Measurements from ENCODE around the gene SERPINC1. TPM values are rescaled to one million over a fixed set of nuclear protein-coding genes. Genes with fewer than 3 reads are reported as not detected.
"Not testable (repeated sequence)": the region's sequence is repeated elsewhere in the genome, so short reads cannot be mapped to it uniquely, and the experiment has no call there.

SERPINC1 gene
- under 1 TPM; 0.21 to 0.35 TPM for total RNA-seq
- long read RNA-seq = 0 reads

DNA sequence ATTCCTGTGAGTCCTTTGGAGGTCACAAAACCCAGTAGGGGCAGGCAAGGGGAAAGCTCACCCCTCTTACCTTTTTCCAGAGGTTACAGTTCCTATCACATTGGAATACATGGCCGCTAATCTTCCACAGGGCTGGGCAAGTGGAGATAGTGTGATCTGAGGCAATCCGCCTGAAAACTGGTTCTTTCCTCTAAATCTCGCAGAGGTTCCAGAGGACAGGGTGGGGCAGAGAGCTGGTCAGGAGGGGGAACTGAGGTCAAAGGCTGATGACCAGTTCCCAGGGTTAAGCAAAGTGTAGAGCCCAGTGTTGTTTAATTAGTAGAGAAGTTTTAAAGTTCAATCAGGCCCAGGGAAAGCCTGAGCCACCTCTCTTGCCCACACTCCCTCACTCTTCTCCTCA, at the start of gene SERPINC1:
TSS of gene SERPINC1 (minus strand) at position 179 of the 400 bp plus-strand sequence. CDS start at position 111, 68 bp downstream.
- no peak for ATAC-seq
- no peak for DNase-seq
- intact Hi-C loops (cut with DNase I) = no loop called here

DNA sequence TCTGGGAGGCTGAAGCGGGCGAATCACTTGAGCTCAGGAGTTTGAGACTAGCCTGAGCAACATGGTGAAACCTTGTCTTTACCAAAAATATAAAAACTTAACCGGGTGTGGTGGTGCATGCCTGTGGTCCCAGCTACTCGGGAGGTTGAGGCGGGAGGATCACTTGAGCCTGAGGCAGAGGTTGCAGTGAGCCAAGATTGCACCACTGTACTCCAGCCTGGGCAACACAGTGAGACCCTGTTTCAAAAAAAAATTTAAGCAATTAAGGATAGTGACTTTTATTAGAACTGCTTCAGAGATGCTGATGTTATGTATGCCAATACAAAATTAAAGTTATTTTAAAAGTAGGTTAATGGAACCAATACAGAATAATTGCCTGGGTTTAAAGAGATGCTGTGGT, 48.8 kb upstream of the SERPINC1 start:
- ATAC-seq; DNase-seq; intact Hi-C loops (cut with DNase I): not testable (repeated sequence)

- intact Hi-C loops (cut with DNase I) = no loop called here
- DNase-seq (no peak), ATAC-seq (no peak)
These were observed 46.4 kb upstream of the SERPINC1 start for GRCh38 chr1:173963477-173963876.

DNA sequence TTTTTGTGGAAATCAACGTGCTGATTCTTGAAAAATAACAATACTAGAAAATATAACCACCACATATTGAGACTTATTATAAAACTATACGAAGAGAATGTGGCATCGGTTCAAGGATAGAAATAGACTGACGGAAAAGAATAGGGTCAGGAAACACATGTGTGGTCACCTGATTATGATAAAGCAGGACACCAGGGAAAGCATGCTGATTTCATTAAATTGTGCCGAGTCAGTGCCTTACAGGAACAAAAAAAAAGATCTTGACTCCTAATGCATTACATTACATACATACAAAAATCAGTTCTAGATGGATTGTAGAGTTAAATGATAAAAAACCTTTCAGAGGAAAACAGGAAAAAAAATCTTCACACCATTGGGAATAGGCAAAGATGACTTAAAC, 43.5 kb upstream of the SERPINC1 start:
- ATAC-seq (no peak), DNase-seq (no peak)
- intact Hi-C loops (cut with DNase I) = no loop called here

GRCh38 chr1:173954179-173954578, 37.1 kb upstream of the SERPINC1 start:
- intact Hi-C loops (cut with DNase I) = no loop called here
- DNase-seq (no peak), ATAC-seq (no peak)

GRCh38 chr1:173948594-173948993, 31.5 kb upstream of the SERPINC1 start:
- intact Hi-C loops (cut with DNase I) = no loop called here
- DNase-seq (no peak), ATAC-seq (no peak)

GRCh38 chr1:173946380-173946921, 29.3 kb upstream of the SERPINC1 start:
- intact Hi-C loops (cut with DNase I) = no loop called here
- DNase-seq (no peak), ATAC-seq (no peak)

- ATAC-seq (no peak), DNase-seq (no peak)
- intact Hi-C loops (cut with DNase I) = no loop called here
These were observed 19.9 kb upstream of the SERPINC1 start for GRCh38 chr1:173937062-173937461.

- DNase-seq (no peak), ATAC-seq (no peak)
- intact Hi-C loops (cut with DNase I) = no loop called here
These were observed 17.3 kb upstream of the SERPINC1 start for GRCh38 chr1:173934440-173934839.

DNA sequence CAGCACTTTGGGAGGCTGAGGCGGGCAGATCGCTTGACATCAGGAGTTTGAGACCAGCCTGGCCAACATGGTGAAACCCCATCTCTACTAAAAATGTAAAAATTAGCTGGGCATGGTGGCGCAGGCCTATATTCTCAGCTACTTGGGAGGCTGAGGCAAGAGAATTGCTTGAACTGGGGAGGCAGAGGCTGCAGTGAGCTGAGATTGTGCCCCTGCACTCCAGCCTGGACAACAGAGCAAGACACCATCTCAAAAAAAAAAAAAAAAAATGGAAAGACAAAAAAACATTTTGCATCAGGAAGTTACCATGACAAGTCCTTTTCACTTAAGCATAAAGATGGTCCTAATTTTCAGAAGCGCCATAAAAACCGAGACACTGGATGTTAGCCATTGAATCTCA, 13.4 kb upstream of the SERPINC1 start:
- DNase-seq; ATAC-seq; intact Hi-C loops (cut with DNase I): not testable (repeated sequence)

GRCh38 chr1:173925306-173926242, 8.4 kb upstream of the SERPINC1 start:
- ATAC-seq = no peak
- intact Hi-C loops (cut with DNase I) = no loop called here
- DNase-seq = no peak

- no peak for DNase-seq
- intact Hi-C loops (cut with DNase I) = no loop called here
- no peak for ATAC-seq
These were observed 3.7 kb upstream of the SERPINC1 start for GRCh38 chr1:173920861-173921260.

- no peak for DNase-seq
- intact Hi-C loops (cut with DNase I) = no loop called here
- no peak for ATAC-seq
These were observed 737 bp upstream of the SERPINC1 start for GRCh38 chr1:173917635-173918493.

DNA sequence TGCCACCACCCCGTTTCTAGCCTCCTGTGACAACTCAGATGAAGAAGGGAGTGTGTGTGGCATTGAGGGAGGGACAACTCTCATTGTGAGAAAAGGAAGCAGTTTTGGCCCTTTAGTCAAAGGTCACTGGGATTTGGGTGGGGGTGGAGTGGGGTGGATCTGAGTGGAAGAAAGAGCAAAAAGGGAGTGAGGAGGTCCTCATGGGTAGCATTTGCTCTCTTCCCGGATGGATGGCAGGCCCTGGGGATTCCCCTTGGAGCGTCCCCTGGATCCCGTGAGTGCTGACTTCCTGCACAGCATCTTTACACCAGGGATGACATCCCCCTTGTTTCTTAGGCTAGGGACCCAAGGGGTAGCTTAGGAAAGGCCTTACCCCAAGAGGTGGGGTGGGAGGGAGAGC, 460 bp downstream of the SERPINC1 start:
- ATAC-seq (no peak), DNase-seq (no peak)
- intact Hi-C loops (cut with DNase I) = no loop called here

DNA sequence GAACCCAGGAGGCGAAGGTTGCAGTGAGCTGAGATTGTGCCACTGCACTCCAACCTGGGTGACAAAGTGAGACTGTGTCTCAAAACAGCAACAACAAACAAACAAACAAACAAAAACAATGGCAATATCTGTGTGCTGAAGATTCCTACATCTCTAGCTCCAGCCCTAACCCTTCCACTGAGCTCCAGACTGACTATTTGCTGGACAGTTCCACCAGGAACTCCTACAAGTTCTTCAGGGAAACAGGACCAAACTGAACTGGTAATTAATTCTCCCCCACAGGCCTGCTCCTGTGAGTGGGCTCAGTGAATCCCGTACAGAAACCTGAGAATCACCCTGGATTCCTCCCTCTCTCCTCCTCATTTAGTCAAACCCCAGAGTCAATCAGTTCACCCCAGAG, 1.5 kb downstream of the SERPINC1 start:
- no peak for ATAC-seq
- DNase-seq = no peak

GRCh38 chr1:173914366-173914871, 2.7 kb downstream of the SERPINC1 start:
- intact Hi-C loops (cut with DNase I) = no loop called here
- ATAC-seq (no peak), DNase-seq (no peak)

More for the DNA sequence above, 1.5 kb downstream of the SERPINC1 start:
- intact Hi-C loops (cut with DNase I) = no loop called here

GRCh38 chr1:173913111-173913510, 4.0 kb downstream of the SERPINC1 start:
- no peak for ATAC-seq
- intact Hi-C loops (cut with DNase I) = no loop called here

GRCh38 chr1:173903827-173904531, 13.1 kb downstream of the SERPINC1 start:
- intact Hi-C loops (cut with DNase I) = no loop called here
- ATAC-seq = no peak
- DNase-seq = no peak

More at GRCh38 chr1:173913111-173913510, 4.0 kb downstream of the SERPINC1 start:
- no peak for DNase-seq

GRCh38 chr1:173900992-173901391, 16.1 kb downstream of the SERPINC1 start:
- no peak for DNase-seq
- intact Hi-C loops (cut with DNase I) = no loop called here

More at GRCh38 chr1:173900992-173901391, 16.1 kb downstream of the SERPINC1 start:
- ATAC-seq = no peak
